ENCODE results near the gene POMC.
"Not testable (repeated sequence)": the region's sequence is repeated elsewhere in the genome, so short reads cannot be mapped to it uniquely, and the experiment has no call there.

Gene POMC

GRCh38 chr2:25132693-25133092, 35.7 kb downstream of the POMC start:
- DNase-seq (ENCODE audit: low read depth in 2 of 2): no peak

- DNase-seq (ENCODE audit: low read depth in 2 of 2): no peak
Measured at GRCh38 chr2:25132299-25132635, 36.1 kb downstream of the POMC start.

GRCh38 chr2:25131567-25132298, 36.6 kb downstream of the POMC start:
- DNase-seq (ENCODE audit: low read depth in 2 of 2): no peak

GRCh38 chr2:25131253-25131566, 37.2 kb downstream of the POMC start:
- DNase-seq (ENCODE audit: low read depth in 2 of 2): no peak

- no peak for DNase-seq (ENCODE audit: low read depth in 2 of 2)
Measured at GRCh38 chr2:25129901-25130520, 38.4 kb downstream of the POMC start.

GRCh38 chr2:25127646-25128045, 40.7 kb downstream of the POMC start:
- no peak for DNase-seq (ENCODE audit: low read depth in 2 of 2)

- DNase-seq (ENCODE audit: low read depth in 2 of 2): not testable (repeated sequence)
Measured at GRCh38 chr2:25127071-25127470, 41.3 kb downstream of the POMC start.

- DNase-seq (ENCODE audit: low read depth in 2 of 2): no peak
Measured at GRCh38 chr2:25125976-25126375, 42.4 kb downstream of the POMC start.

- no peak for DNase-seq (ENCODE audit: low read depth in 2 of 2)
Measured at GRCh38 chr2:25125189-25125588, 43.2 kb downstream of the POMC start.

GRCh38 chr2:25123682-25124081, 44.7 kb downstream of the POMC start:
- DNase-seq (ENCODE audit: low read depth in 2 of 2): no peak

- DNase-seq (ENCODE audit: low read depth in 2 of 2): no peak
Measured at GRCh38 chr2:25122367-25122766, 46.0 kb downstream of the POMC start.

- DNase-seq (ENCODE audit: low read depth in 2 of 2): no peak
Measured at GRCh38 chr2:25119263-25119662, 49.1 kb downstream of the POMC start.

GRCh38 chr2:25116956-25117355, 51.4 kb downstream of the POMC start:
- no peak for DNase-seq (ENCODE audit: low read depth in 2 of 2)

- DNase-seq (ENCODE audit: low read depth in 2 of 2): no peak
Measured at GRCh38 chr2:25115902-25116301, 52.5 kb downstream of the POMC start.

GRCh38 chr2:25115249-25115883, 53.0 kb downstream of the POMC start:
- no peak for DNase-seq (ENCODE audit: low read depth in 2 of 2)

GRCh38 chr2:25112113-25112512, 56.3 kb downstream of the POMC start:
- DNase-seq (ENCODE audit: low read depth in 2 of 2): no peak
